Keratinocyte (primary cell): ENCODE measurements around the gene ATP2C1.

Experiments used
- EZH2 ChIP-seq: IDR thresholded peaks from one replicate; pipeline ENCODE4 v1.6.1; 2012; ENCODE audit warnings: inconsistent platforms, mild to moderate bottlenecking, low read length, moderate library complexity
- TF ChIP-seq, protein P1 (sequence below), 3 experiments: IDR thresholded peaks in 1 of 3; conservative IDR thresholded peaks in 1 of 3; optimal IDR thresholded peaks in 1 of 3; 2 replicates in 2 of 3; 3 replicates in 1 of 3; pipeline versions ENCODE3 to v1.5.1; 2011; ENCODE audit warnings: low read length in 3 of 3, mild to moderate bottlenecking in 3 of 3, moderate library complexity in 2 of 3, control low read depth in 1 of 3, inconsistent platforms in 1 of 3; ENCODE audit not compliant: insufficient read depth in 2 of 3; ENCODE audit errors: extremely low read depth in 1 of 3

DNA sequence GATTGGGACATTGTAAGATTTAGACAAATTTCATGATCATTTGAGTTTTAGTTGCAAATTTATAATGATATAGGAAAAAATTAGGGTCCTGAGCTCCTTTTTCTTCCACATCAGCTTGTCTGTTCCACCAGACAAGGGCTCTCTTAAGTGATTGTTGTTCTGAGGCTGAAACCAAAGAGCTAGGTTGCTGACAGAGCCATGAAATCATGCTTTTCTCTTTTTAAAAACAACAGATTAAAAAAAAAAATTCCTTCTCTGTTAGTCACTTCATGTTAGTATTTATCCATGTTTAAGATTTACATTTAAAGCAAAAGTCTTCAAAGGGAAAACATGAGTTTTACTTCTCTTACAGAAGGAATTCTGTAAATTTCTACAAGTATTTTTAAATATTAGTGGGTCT is 56.8 kb downstream of the ATP2C1 start:
- TF ChIP-seq EZH2 = no peak
- TF ChIP-seq, protein P1, sequence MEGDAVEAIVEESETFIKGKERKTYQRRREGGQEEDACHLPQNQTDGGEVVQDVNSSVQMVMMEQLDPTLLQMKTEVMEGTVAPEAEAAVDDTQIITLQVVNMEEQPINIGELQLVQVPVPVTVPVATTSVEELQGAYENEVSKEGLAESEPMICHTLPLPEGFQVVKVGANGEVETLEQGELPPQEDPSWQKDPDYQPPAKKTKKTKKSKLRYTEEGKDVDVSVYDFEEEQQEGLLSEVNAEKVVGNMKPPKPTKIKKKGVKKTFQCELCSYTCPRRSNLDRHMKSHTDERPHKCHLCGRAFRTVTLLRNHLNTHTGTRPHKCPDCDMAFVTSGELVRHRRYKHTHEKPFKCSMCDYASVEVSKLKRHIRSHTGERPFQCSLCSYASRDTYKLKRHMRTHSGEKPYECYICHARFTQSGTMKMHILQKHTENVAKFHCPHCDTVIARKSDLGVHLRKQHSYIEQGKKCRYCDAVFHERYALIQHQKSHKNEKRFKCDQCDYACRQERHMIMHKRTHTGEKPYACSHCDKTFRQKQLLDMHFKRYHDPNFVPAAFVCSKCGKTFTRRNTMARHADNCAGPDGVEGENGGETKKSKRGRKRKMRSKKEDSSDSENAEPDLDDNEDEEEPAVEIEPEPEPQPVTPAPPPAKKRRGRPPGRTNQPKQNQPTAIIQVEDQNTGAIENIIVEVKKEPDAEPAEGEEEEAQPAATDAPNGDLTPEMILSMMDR (optimal IDR thresholded peaks at IDR 0.05 in 1 of 3, IDR thresholded peaks at IDR 0.05 in 1 of 3, conservative IDR thresholded peaks at IDR 0.05 in 1 of 3; ENCODE audit: extremely low read depth in 1 of 3, insufficient read depth in 2 of 3, low read length in 3 of 3) = no peak
